Mucosa of rectum (tissue), 2 donors: ENCODE results near the gene RGL1.

Experiments used
- H3K27ac ChIP-seq, 2 donors: one replicate each; pipeline ENCODE4 v1.7.0; 2013; ENCODE audit warnings: inconsistent platforms in 2 of 2, low read depth in 2 of 2, low read length in 2 of 2
- H3K27me3 ChIP-seq, 2 donors: one replicate each; pipeline ENCODE4 v1.7.0; 2013; ENCODE audit warnings: low read length in 2 of 2; ENCODE audit not compliant: control insufficient read depth in 2 of 2, insufficient read depth in 2 of 2
- H3K36me3 ChIP-seq, 2 donors: one replicate each; pipeline ENCODE4 v1.7.0; 2013; ENCODE audit warnings: low read length in 2 of 2; ENCODE audit not compliant: control insufficient read depth in 2 of 2, insufficient read depth in 2 of 2
- H3K4me1 ChIP-seq, 2 donors: one replicate each; pipeline ENCODE4 v1.7.0; 2013; ENCODE audit warnings: low read length in 2 of 2, mild to moderate bottlenecking in 1 of 2; ENCODE audit not compliant: control insufficient read depth in 2 of 2, insufficient read depth in 2 of 2
- H3K4me3 ChIP-seq, 2 donors: one replicate each; pipeline ENCODE4 v1.7.0; 2013; ENCODE audit warnings: low read length in 2 of 2
- H3K9ac ChIP-seq, 2 donors: one replicate each; pipeline ENCODE4 v1.7.0; 2013; ENCODE audit warnings: low read length in 2 of 2, low read depth in 1 of 2, mild to moderate bottlenecking in 1 of 2
- H3K9me3 ChIP-seq, 2 donors: one replicate each; pipeline ENCODE4 v1.7.0; 2013; ENCODE audit warnings: low read length in 2 of 2; ENCODE audit not compliant: control insufficient read depth in 2 of 2
- donor health status: healthy.
- donor health status: Normal muscosa, but diverticular disease.

RGL1 gene

DNA sequence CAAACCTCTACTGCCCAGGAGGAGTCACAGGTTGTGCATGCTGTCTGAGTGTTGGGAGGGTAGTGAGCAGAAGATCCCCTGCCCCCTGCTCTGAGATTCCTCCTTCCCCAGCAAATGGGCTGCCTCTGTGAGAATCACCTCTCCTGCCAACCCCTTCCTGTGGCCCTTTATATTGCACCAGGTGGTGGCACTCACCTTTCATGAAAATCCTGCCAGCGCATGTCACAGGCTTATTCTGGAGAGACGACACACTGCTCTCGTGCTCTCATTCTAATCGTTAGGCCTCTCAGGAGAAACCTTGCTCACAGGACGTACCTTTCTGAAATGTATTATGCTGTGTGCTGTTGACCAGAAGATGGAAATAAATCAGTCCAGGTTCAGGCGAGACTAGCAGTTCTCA lies 113.7 kb downstream of the RGL1 start:
- H3K9me3 ChIP-seq: no peaks in the 10 kb centered on the region
- no peak overlapping the region for H3K27ac ChIP-seq
- no peaks in the 10 kb centered on the region for H3K27me3 ChIP-seq
- no peak overlapping the region for H3K9ac ChIP-seq
- H3K36me3 ChIP-seq: peaks cover 8 to 17% of the 10 kb centered on the region in 2 donors
- no peak overlapping the region for H3K4me3 ChIP-seq
- peaks cover 0 to 3% of the 10 kb centered on the region in 2 donors for H3K4me1 ChIP-seq

DNA sequence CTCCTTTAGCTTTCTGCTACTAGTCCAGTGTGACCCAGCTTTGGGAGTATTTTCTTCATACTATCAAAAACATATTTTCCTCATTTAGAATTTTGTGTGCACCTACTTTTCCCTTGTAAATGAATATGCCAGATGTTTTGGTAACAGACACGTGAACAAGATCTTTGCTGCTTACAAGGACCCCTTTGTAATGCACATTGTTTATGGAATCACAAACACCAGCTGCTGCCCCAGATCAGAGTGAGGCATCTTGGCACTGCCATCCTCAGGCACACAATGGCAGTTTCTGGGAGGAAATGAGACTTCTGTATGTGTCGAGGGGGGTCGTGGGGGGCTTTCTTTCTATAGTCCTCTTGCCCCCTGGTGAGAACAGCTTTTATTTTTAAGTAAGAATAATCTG lies 115.7 kb downstream of the RGL1 start:
- Histone ChIP-seq H3K4me1 (peaks cover 0 to 2% of the 10 kb centered on the region in 2 donors), H3K9me3 (no peaks in the 10 kb centered on the region), H3K4me3 (no peak overlapping the region), H3K9ac (no peak overlapping the region), H3K27me3 (no peaks in the 10 kb centered on the region), H3K27ac (no peak overlapping the region), H3K36me3 (peaks cover 8 to 17% of the 10 kb centered on the region in 2 donors)

DNA sequence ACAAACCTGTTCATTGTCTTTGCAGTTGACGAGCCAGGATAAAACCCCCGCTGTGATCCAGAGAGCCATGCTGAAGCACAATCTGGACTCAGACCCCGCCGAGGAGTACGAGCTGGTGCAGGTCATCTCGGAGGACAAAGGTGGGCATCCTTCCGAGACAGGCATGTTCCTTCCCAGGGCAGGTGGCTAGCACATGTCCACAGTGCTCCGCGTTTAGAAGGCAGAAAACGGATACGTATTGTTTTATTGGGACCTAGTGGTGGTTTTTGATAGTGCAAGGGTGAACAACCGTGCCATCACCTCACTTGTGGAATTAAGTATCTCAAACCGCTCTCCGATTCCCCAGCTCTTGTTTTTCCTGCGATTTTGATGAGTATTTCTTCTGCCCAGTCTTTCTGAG lies 117.3 kb downstream of the RGL1 start:
- no peaks in the 10 kb centered on the region for H3K4me1 ChIP-seq
- no peak overlapping the region for H3K4me3 ChIP-seq
- peaks cover 11 to 19% of the 10 kb centered on the region in 2 donors for H3K36me3 ChIP-seq
- no peak overlapping the region for H3K27ac ChIP-seq
- no peak overlapping the region for H3K9ac ChIP-seq
- no peaks in the 10 kb centered on the region for H3K27me3 ChIP-seq
- H3K9me3 ChIP-seq: no peaks in the 10 kb centered on the region

- Histone ChIP-seq H3K36me3 (peaks cover 7 to 9% of the 10 kb centered on the region in 2 donors), H3K9me3 (no peaks in the 10 kb centered on the region), H3K27ac (no peak overlapping the region), H3K9ac (no peak overlapping the region), H3K4me1 (no peaks in the 10 kb centered on the region), H3K27me3 (no peaks in the 10 kb centered on the region), H3K4me3 (no peak overlapping the region)
These were observed 121.0 kb downstream of the RGL1 start for GRCh38 chr1:183925947-183926346.

- H3K27ac ChIP-seq: no peak overlapping the region
- H3K4me1 ChIP-seq: no peaks in the 10 kb centered on the region
- H3K9me3 ChIP-seq: no peaks in the 10 kb centered on the region
- no peak overlapping the region for H3K9ac ChIP-seq
- no peaks in the 10 kb centered on the region for H3K27me3 ChIP-seq
- peaks cover 7 to 9% of the 10 kb centered on the region in 2 donors for H3K36me3 ChIP-seq
- no peak overlapping the region for H3K4me3 ChIP-seq
These were observed 122.1 kb downstream of the RGL1 start for GRCh38 chr1:183926983-183927382.

GRCh38 chr1:183931646-183932271 lies 126.8 kb downstream of the RGL1 start:
- H3K27ac ChIP-seq: no peak overlapping the region
- no peak overlapping the region for H3K4me3 ChIP-seq
- no peak overlapping the region for H3K9ac ChIP-seq
- H3K27me3 ChIP-seq: no peaks in the 10 kb centered on the region
- H3K36me3 ChIP-seq: peaks cover 0 to 3% of the 10 kb centered on the region in 2 donors
- no peaks in the 10 kb centered on the region for H3K4me1 ChIP-seq
- no peaks in the 10 kb centered on the region for H3K9me3 ChIP-seq

- Histone ChIP-seq H3K27ac (peak overlapping the region in 1 of 2 donors; percentile 9), H3K27me3 (no peaks in the 10 kb centered on the region), H3K9ac (no peak overlapping the region), H3K4me3 (no peak overlapping the region), H3K9me3 (no peaks in the 10 kb centered on the region), H3K36me3 (no peaks in the 10 kb centered on the region), H3K4me1 (no peaks in the 10 kb centered on the region)
These were observed 127.5 kb downstream of the RGL1 start for GRCh38 chr1:183932412-183932811.

GRCh38 chr1:183933528-183934179 lies 128.7 kb downstream of the RGL1 start:
- Histone ChIP-seq H3K9ac (no peak overlapping the region), H3K4me1 (no peaks in the 10 kb centered on the region), H3K27ac (no peak overlapping the region)

GRCh38 chr1:183934314-183934713 lies 129.4 kb downstream of the RGL1 start:
- H3K27me3 ChIP-seq: no peaks in the 10 kb centered on the region
- H3K9me3 ChIP-seq: no peaks in the 10 kb centered on the region
- no peak overlapping the region for H3K9ac ChIP-seq
- H3K27ac ChIP-seq: no peak overlapping the region
- H3K36me3 ChIP-seq: no peaks in the 10 kb centered on the region
- no peak overlapping the region for H3K4me3 ChIP-seq
- H3K4me1 ChIP-seq: no peaks in the 10 kb centered on the region

More at GRCh38 chr1:183933528-183934179, 128.7 kb downstream of the RGL1 start:
- H3K9me3 ChIP-seq: no peaks in the 10 kb centered on the region
- H3K4me3 ChIP-seq: no peak overlapping the region
- no peaks in the 10 kb centered on the region for H3K27me3 ChIP-seq
- H3K36me3 ChIP-seq: no peaks in the 10 kb centered on the region

GRCh38 chr1:183936009-183936408 lies 131.1 kb downstream of the RGL1 start:
- Histone ChIP-seq H3K4me1 (no peaks in the 10 kb centered on the region), H3K4me3 (no peak overlapping the region), H3K9ac (no peak overlapping the region), H3K9me3 (no peaks in the 10 kb centered on the region), H3K27me3 (no peaks in the 10 kb centered on the region), H3K27ac (no peak overlapping the region), H3K36me3 (no peaks in the 10 kb centered on the region)
